Neural crest cell (in vitro differentiated cells): ENCODE results near the gene AIRE. TPM values are rescaled to one million over a fixed set of nuclear protein-coding genes. Genes with fewer than 3 reads are reported as not detected.

Source experiments
- DNase-seq: peaks from one replicate; pipeline ENCODE4 v3.0.0; 2021; ENCODE audit warnings: low read depth, mixed read lengths, low spot score
- H3K27ac Mint-ChIP-seq: one replicate; pipeline ENCODE4 v1.8.0; 2021; ENCODE audit warnings: mild to moderate bottlenecking, mixed read lengths; ENCODE audit not compliant: unreplicated experiment
- H3K27me3 Mint-ChIP-seq: 2 replicates; pipeline ENCODE4 v1.8.0; 2021; ENCODE audit warnings: low read depth, mild to moderate bottlenecking, mixed read lengths
- H3K36me3 Mint-ChIP-seq: 2 replicates; pipeline ENCODE4 v1.8.0; 2021; ENCODE audit warnings: low read depth, mild to moderate bottlenecking, mixed read lengths
- H3K4me1 Mint-ChIP-seq: 2 replicates; pipeline ENCODE4 v1.8.0; 2021; ENCODE audit warnings: mixed read lengths
- H3K4me3 Mint-ChIP-seq: one replicate; pipeline ENCODE4 v1.8.0; 2021; ENCODE audit warnings: mild to moderate bottlenecking, mixed read lengths
- H3K9me3 Mint-ChIP-seq: 2 replicates; pipeline ENCODE4 v1.8.0; 2021; ENCODE audit warnings: mixed read lengths
- CTCF ChIP-seq: fragments of 200-600 bp; sonication (generic); conservative IDR thresholded peaks from 2 replicates; pipeline ENCODE4 v1.5.0; 2021; ENCODE audit warnings: antibody characterized with exemption, mild to moderate bottlenecking
- total RNA-seq: library from RNA; stranded (reverse); gene quantifications from 2 replicates; pipeline ENCODE4 v1.2.1, GENCODE V29; 2021

Gene AIRE
- total RNA-seq, 1 donor from 2014 or later = not detected

- no peaks in the 10 kb centered on the region for H3K9me3 Mint-ChIP-seq
These were observed 12.0 kb downstream of the AIRE start for GRCh38 chr21:44297525-44298290.

DNA sequence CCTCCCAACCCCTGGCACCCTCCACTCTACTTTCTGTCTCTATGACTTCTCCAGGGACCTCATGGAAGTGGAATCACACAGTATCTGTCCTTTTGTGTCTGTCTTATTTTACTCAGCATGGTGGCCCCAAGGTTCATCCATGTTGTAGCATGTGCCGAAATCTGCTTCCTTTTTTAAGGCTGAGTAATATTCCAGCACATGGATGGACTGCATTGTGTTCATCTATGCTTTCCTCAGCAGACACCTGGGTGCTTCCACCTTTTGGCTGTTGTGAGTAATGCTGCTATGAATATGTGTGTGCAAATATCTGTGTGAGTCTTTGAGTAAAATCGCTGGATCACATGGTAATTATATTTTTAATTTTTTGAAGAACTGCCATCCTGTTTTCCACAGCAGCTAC lies 12.6 kb downstream of the AIRE start:
- Mint-ChIP-seq H3K9me3 (no peaks in the 10 kb centered on the region), H3K27me3 (peaks cover 12% of the 10 kb centered on the region), H3K27ac (no peak overlapping the region), H3K4me3 (peak overlapping the region; percentile 56), H3K4me1 (peaks cover 14% of the 10 kb centered on the region), H3K36me3 (no peaks in the 10 kb centered on the region)
- no peak for DNase-seq
- no peak for TF ChIP-seq CTCF

More at GRCh38 chr21:44297525-44298290, 12.0 kb downstream of the AIRE start:
- Mint-ChIP-seq H3K4me1 (peaks cover 13% of the 10 kb centered on the region), H3K4me3 (peak overlapping the region; percentile 82), H3K27ac (no peak overlapping the region), H3K27me3 (peaks cover 12% of the 10 kb centered on the region), H3K36me3 (no peaks in the 10 kb centered on the region)
- DNase-seq = peak; percentile 88
- peak; percentile 84 for TF ChIP-seq CTCF

GRCh38 chr21:44299085-44299457 lies 13.4 kb downstream of the AIRE start:
- no peak overlapping the region for H3K27ac Mint-ChIP-seq
- H3K36me3 Mint-ChIP-seq = no peaks in the 10 kb centered on the region
- H3K4me1 Mint-ChIP-seq = peaks cover 22% of the 10 kb centered on the region
- DNase-seq = no peak
- no peak for TF ChIP-seq CTCF
- peaks cover 12% of the 10 kb centered on the region for H3K27me3 Mint-ChIP-seq
- peak overlapping the region; percentile 88 for H3K4me3 Mint-ChIP-seq
- no peaks in the 10 kb centered on the region for H3K9me3 Mint-ChIP-seq

GRCh38 chr21:44299458-44300261 lies 14.0 kb downstream of the AIRE start, which contains the start of gene PFKL:
PFKL (plus strand) TSS chr21:44300053; CDS start chr21:44300106, 53 bp downstream.
- peaks cover 25% of the 10 kb centered on the region for H3K4me1 Mint-ChIP-seq
- DNase-seq = peak; percentile 47
- peak within 1 kb of the TSS; percentile 89 for H3K27ac Mint-ChIP-seq
- peak within 1 kb of the TSS; percentile 88 for H3K4me3 Mint-ChIP-seq
- peaks cover 12% of the 10 kb centered on the region for H3K27me3 Mint-ChIP-seq
- no peak for TF ChIP-seq CTCF
- no peaks in the 10 kb centered on the region for H3K9me3 Mint-ChIP-seq
- H3K36me3 Mint-ChIP-seq = no peaks in the 10 kb centered on the region

GRCh38 chr21:44300262-44300959 lies 14.7 kb downstream of the AIRE start:
- Mint-ChIP-seq H3K4me1 (peaks cover 31% of the 10 kb centered on the region), H3K36me3 (no peaks in the 10 kb centered on the region), H3K27me3 (peaks cover 12% of the 10 kb centered on the region), H3K9me3 (no peaks in the 10 kb centered on the region), H3K27ac (peak overlapping the region; percentile 89), H3K4me3 (peak overlapping the region; percentile 83)
- TF ChIP-seq CTCF = no peak
- DNase-seq = peak; percentile 33
